ENCODE results near the gene RTN4RL2.

- no peak for TF ChIP-seq SIN3A (IDR thresholded peaks at IDR 0.05; ENCODE audit: borderline replicate concordance, insufficient read depth, low read depth, low read length)
- TF ChIP-seq, protein P1, sequence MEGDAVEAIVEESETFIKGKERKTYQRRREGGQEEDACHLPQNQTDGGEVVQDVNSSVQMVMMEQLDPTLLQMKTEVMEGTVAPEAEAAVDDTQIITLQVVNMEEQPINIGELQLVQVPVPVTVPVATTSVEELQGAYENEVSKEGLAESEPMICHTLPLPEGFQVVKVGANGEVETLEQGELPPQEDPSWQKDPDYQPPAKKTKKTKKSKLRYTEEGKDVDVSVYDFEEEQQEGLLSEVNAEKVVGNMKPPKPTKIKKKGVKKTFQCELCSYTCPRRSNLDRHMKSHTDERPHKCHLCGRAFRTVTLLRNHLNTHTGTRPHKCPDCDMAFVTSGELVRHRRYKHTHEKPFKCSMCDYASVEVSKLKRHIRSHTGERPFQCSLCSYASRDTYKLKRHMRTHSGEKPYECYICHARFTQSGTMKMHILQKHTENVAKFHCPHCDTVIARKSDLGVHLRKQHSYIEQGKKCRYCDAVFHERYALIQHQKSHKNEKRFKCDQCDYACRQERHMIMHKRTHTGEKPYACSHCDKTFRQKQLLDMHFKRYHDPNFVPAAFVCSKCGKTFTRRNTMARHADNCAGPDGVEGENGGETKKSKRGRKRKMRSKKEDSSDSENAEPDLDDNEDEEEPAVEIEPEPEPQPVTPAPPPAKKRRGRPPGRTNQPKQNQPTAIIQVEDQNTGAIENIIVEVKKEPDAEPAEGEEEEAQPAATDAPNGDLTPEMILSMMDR (IDR thresholded peaks at IDR 0.05), result no peak
Measured at GRCh38 chr11:57439786-57440185, 20.5 kb upstream of the RTN4RL2 start.
